GM12878 (cell line): Measurements from ENCODE around the gene GPC6. TPM values are rescaled to one million over a fixed set of nuclear protein-coding genes. Genes with fewer than 3 reads are reported as not detected.

Experiments used
- ATAC-seq: fragments of 200-7000 bp; cut with Tn5 transposase; 3 replicates; pipeline ENCODE4 v1.9.1; 2020; ENCODE audit warnings: mild to moderate bottlenecking, moderate library complexity
- BruUV-seq: library from RNA; stranded (reverse); fragments of 400-500 nt; replicated peaks from 2 replicates; lab custom pipeline; 2021; lab: Mats Ljungman, UMichigan
- CTCF ChIA-PET: fragments of 300-600 bp; sonication (Branson Sonifier 250); formaldehyde crosslinking; extraction: SDS; loops from one replicate; lab custom pipeline; 2021; ENCODE audit warnings: inconsistent platforms; lab: Yijun Ruan, JAX
- POLR2A ChIA-PET: fragments of 350-600 bp; formaldehyde crosslinking; extraction: SDS; loops from one replicate; lab custom pipeline; 2021; ENCODE audit warnings: inconsistent platforms; lab: Charles Lee
- RAD21 ChIA-PET: fragments of 300-600 bp; sonication (Branson Sonifier 250); formaldehyde crosslinking; loops from one replicate; lab custom pipeline; 2023; ENCODE audit warnings: antibody characterized with exemption; ENCODE audit not compliant: unreplicated experiment; lab: Charles Lee
- SMC1A ChIA-PET: fragments of 300-600 bp; sonication (Branson Sonifier 250); formaldehyde crosslinking; loops from one replicate; lab custom pipeline; 2023; ENCODE audit not compliant: unreplicated experiment, uncharacterized antibody; lab: Charles Lee
- DNase-seq: peaks from one replicate; pipeline ENCODE4 v3.0.0-alpha.2; 2011; ENCODE audit warnings: low read depth, low spot score
- FAIRE-seq: peaks from 3 replicates; lab custom pipeline; 2011; peaks lifted over from hg19 to GRCh38; lab: Jason Lieb, UNC
- H2AFZ ChIP-seq: 2 replicates; pipeline ENCODE4 v1.6.0; 2011; ENCODE audit warnings: low read depth, low read length, control low read depth; ENCODE audit not compliant: control insufficient read depth
- H3K27ac ChIP-seq: 2 replicates; pipeline ENCODE4 v1.5.1; 2011; ENCODE audit warnings: control low read depth; ENCODE audit not compliant: control insufficient read depth, insufficient read depth
- H3K27me3 ChIP-seq, 2 experiments: replicated peaks in 1 of 2; 2 replicates each; pipeline versions ENCODE4 v1.6.0 to v1.6.1; 2011; ENCODE audit warnings: low read length in 1 of 2; ENCODE audit not compliant: control insufficient read depth in 2 of 2, insufficient read depth in 2 of 2
- H3K36me3 ChIP-seq, 2 experiments: 2 replicates each; pipeline ENCODE4 v1.5.1; 2011; ENCODE audit warnings: low read length in 1 of 2; ENCODE audit not compliant: control insufficient read depth in 2 of 2, insufficient read depth in 2 of 2
- H3K4me1 ChIP-seq: 2 replicates; pipeline ENCODE4 v1.6.1; 2011; ENCODE audit warnings: mild to moderate bottlenecking, low read length, moderate library complexity, mixed read lengths; ENCODE audit not compliant: control insufficient read depth, insufficient read depth
- H3K4me2 ChIP-seq: 2 replicates; pipeline ENCODE4 v1.6.0; 2011; ENCODE audit warnings: control low read depth; ENCODE audit not compliant: control insufficient read depth, insufficient read depth
- H3K4me3 ChIP-seq: fragments of 200-600 bp; sonication (generic); 2 replicates; pipeline ENCODE4 v1.5.1; 2016
- H3K79me2 ChIP-seq: 2 replicates; pipeline ENCODE4 v1.6.0; 2011; ENCODE audit warnings: low read length; ENCODE audit not compliant: control insufficient read depth, insufficient read depth
- H3K9ac ChIP-seq: 2 replicates; pipeline ENCODE4 v1.8.0; 2011; ENCODE audit warnings: low read length, control low read depth, mixed read lengths; ENCODE audit not compliant: control insufficient read depth, insufficient read depth
- H3K9me3 ChIP-seq: replicated peaks from 3 replicates; pipeline ENCODE4 v1.5.1; 2011; ENCODE audit warnings: mild to moderate bottlenecking, low read length; ENCODE audit not compliant: control insufficient read depth, insufficient read depth
- H4K20me1 ChIP-seq: 2 replicates; pipeline ENCODE4 v1.6.0; 2011; ENCODE audit not compliant: control insufficient read depth, insufficient read depth
- IKZF2 ChIP-seq, 2 experiments: fragments of 450-650 bp; IDR thresholded peaks; 2 replicates each; pipeline ENCODE4 v1.6.1; 2017; ENCODE audit warnings: mild to moderate bottlenecking in 2 of 2, moderate library complexity in 2 of 2
- NFYA ChIP-seq: IDR thresholded peaks from 2 replicates; pipeline ENCODE4 v1.6.1; 2011; ENCODE audit warnings: low read depth, mild to moderate bottlenecking, low read length, improper control_type of control experiment, borderline replicate concordance
- PAX5 ChIP-seq: IDR thresholded peaks from 2 replicates; pipeline ENCODE4 v1.6.1; 2011; ENCODE audit warnings: low read depth, low read length, borderline replicate concordance
- PBX3 ChIP-seq: IDR thresholded peaks from 2 replicates; pipeline ENCODE4 v1.6.1; 2011; ENCODE audit warnings: mild to moderate bottlenecking, low read depth, low read length, moderate library complexity; ENCODE audit not compliant: insufficient replicate concordance
- POLR2A ChIP-seq: IDR thresholded peaks from 2 replicates; pipeline ENCODE4 v1.6.1; 2011; ENCODE audit warnings: low read depth, mild to moderate bottlenecking, low read length
- POLR2AphosphoS2 ChIP-seq: IDR thresholded peaks from 2 replicates; pipeline ENCODE4 v1.6.1; 2011; ENCODE audit warnings: low read depth, mild to moderate bottlenecking, low read length, improper control_type of control experiment, moderate library complexity
- SMARCA5 ChIP-seq: fragments of 450-650 bp; IDR thresholded peaks from 2 replicates; pipeline ENCODE4 v1.6.1; 2017; ENCODE audit warnings: mild to moderate bottlenecking
- TARDBP ChIP-seq: IDR thresholded peaks from 2 replicates; pipeline ENCODE4 v1.6.1; 2016; ENCODE audit warnings: borderline replicate concordance
- TBL1XR1 ChIP-seq: IDR thresholded peaks from 2 replicates; pipeline ENCODE4 v1.6.1; 2012; ENCODE audit warnings: low read depth, low read length, improper control_type of control experiment
- ZNF207 ChIP-seq: fragments of 450-650 bp; IDR thresholded peaks from 2 replicates; pipeline ENCODE4 v1.6.1; 2014; ENCODE audit warnings: antibody characterized with exemption, mild to moderate bottlenecking, borderline replicate concordance
- ZNF592 ChIP-seq: fragments of 450-650 bp; IDR thresholded peaks from 2 replicates; pipeline ENCODE4 v1.6.1; 2017; ENCODE audit warnings: mild to moderate bottlenecking, moderate library complexity
- WGBS: methylation state at CpG from one replicate; pipeline ENCODE4 v1.1.6; 2016; ENCODE audit warnings: low lambda C conversion rate; ENCODE audit not compliant: insufficient replicate concordance, insufficient coverage; ENCODE audit errors: missing lambda C conversion rate; 5-methylcytosine and 5-hydroxymethylcytosine counted together
- in situ Hi-C: fragments of 300-500 bp; cut with MboI; formaldehyde crosslinking; loops from 9 replicates; pipeline ENCODE4 v1.14.3; 2018; ENCODE audit warnings: mixed read lengths
- intact Hi-C: fragments of 100-400 bp; cut with micrococcal nuclease; formaldehyde crosslinking; loops from one replicate; pipeline ENCODE4 v1.14.2; 2022; ENCODE audit not compliant: unreplicated experiment
- polyA plus RNA-seq, 11 experiments: library from polyadenylated mRNA; depleted of rRNA in 4 of 11; unstranded in 6 of 11; stranded (reverse) in 5 of 11; fragments of >200 nt; fragmentation: Nextera tagmentation in 4 of 11; fragmentation: Illumina TruSeq in 1 of 11; extraction: Ambion mirVana in 4 of 11; extraction: Trizol in 1 of 11; gene quantifications; 1 replicate in 1 of 11; 2 replicates in 10 of 11; pipeline versions ENCODE4 v1.2.1 to v1.2.3, GENCODE V29; 2011 to 2016; ENCODE audit warnings: inconsistent platforms in 2 of 11, missing spikeins in 2 of 11, low read depth in 1 of 11
- total RNA-seq, 4 experiments: library from RNA; depleted of rRNA in 3 of 4; stranded (reverse); fragments of >200 nt in 3 of 4; fragmentation: Illumina TruSeq in 1 of 4; extraction: Trizol in 1 of 4; gene quantifications; 2 replicates each; pipeline versions ENCODE4 v1.2.1 to v1.2.3, GENCODE V29; 2013 to 2021
- TF ChIP-seq, protein P1 (sequence below): fragments of 150-350 bp; IDR thresholded peaks from 2 replicates; pipeline ENCODE4 v1.6.1; 2016; ENCODE audit warnings: low read depth, low read length

The GPC6 gene
- total and polyA plus RNA-seq, 10 of the 15 experiments (the other 5 are each of a cell fraction or from before 2014, with no cell fraction given), result 0.03 to 0.04 (median 0.03) TPM; not detected in 7

DNA sequence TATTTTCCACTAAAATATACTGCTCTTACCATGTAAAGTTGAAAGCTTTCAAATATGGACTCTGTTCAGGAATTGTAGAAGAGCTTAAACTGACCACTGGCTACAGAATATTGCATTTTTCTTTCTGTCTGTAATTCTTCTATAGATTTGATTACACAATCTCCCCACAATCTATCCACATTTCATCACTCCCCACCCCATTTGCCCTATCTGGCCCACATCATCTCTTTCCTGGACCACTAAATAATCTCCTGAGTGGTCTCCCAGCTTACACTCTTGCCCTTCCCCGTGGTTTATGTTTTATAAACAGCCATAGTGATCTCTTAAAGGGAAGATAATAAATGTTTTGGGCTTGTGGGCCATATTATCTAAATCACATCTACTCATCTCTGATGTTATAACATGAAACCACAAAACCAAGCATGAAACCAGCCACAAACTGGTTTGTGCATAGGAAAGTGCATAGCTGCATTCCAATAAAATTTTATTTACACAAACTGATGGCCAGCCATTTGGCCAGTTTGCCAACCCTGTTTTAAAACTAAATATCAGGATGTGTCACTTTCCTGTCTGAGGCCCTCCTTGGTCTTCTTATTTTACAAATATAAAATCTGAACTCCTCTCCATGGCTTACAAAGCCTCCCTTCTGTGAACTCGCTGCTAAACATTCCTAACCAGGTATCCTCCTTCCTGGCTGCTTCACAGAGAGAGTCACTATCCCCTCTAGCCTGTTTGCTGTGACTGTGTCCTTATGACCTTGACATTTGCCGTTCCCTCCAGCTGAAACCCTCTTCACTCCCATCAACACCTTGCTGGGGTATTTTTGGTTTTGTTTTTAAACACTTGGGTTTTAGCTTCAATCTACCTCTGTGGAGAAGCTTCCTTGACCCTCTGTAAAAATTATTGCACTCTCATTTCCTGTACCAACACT is 500.9 kb downstream of the GPC6 start (continued):
- TF ChIP-seq ZNF592 (no peak), PBX3 (no peak), POLR2A (no peak)

- Histone ChIP-seq H3K27ac (no peak overlapping the region), H2AFZ (no peak overlapping the region), H3K79me2 (no peaks in the 10 kb centered on the region), H3K9me3 (no peaks in the 10 kb centered on the region), H3K9ac (no peak overlapping the region), H3K4me3 (no peak overlapping the region), H3K36me3 (no peaks in the 10 kb centered on the region), H4K20me1 (no peaks in the 10 kb centered on the region), H3K27me3 (no peaks in the 10 kb centered on the region), H3K4me2 (no peak overlapping the region), H3K4me1 (no peaks in the 10 kb centered on the region)
- SMC1A ChIA-PET, result no interaction called here
- no peak for ATAC-seq
- intact Hi-C loops, result no loop called here
- BruUV-seq, result no TSS peak
- RAD21 ChIA-PET, result no interaction called here
- POLR2A ChIA-PET, result no interaction called here
- CTCF ChIA-PET, result no interaction called here
- FAIRE-seq, result no peak
- WGBS, result 0% methylated on average over 2 of the region's 2 CpGs
- no peak for DNase-seq
- in situ Hi-C loops, result no loop called here
- TF ChIP-seq SMARCA5 (no peak), PAX5 (no peak), TBL1XR1 (no peak), ZNF207 (no peak), NFYA (no peak), TARDBP (no peak), POLR2A (no peak), IKZF2 (IDR thresholded peaks at IDR 0.05) (no peak), POLR2AphosphoS2 (no peak)
- TF ChIP-seq, protein P1, sequence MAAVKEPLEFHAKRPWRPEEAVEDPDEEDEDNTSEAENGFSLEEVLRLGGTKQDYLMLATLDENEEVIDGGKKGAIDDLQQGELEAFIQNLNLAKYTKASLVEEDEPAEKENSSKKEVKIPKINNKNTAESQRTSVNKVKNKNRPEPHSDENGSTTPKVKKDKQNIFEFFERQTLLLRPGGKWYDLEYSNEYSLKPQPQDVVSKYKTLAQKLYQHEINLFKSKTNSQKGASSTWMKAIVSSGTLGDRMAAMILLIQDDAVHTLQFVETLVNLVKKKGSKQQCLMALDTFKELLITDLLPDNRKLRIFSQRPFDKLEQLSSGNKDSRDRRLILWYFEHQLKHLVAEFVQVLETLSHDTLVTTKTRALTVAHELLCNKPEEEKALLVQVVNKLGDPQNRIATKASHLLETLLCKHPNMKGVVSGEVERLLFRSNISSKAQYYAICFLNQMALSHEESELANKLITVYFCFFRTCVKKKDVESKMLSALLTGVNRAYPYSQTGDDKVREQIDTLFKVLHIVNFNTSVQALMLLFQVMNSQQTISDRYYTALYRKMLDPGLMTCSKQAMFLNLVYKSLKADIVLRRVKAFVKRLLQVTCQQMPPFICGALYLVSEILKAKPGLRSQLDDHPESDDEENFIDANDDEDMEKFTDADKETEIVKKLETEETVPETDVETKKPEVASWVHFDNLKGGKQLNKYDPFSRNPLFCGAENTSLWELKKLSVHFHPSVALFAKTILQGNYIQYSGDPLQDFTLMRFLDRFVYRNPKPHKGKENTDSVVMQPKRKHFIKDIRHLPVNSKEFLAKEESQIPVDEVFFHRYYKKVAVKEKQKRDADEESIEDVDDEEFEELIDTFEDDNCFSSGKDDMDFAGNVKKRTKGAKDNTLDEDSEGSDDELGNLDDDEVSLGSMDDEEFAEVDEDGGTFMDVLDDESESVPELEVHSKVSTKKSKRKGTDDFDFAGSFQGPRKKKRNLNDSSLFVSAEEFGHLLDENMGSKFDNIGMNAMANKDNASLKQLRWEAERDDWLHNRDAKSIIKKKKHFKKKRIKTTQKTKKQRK, result no peak
These were observed 502.8 kb downstream of the GPC6 start for GRCh38 chr13:93729383-93729782.
